Muscle layer of colon (tissue), 2 donors: ENCODE data around the gene CPEB4.
A peak's percentile ranks its signal among the peaks of the same experiment; 100 is the strongest.

Source experiments
- H3K27ac ChIP-seq: one replicate; pipeline ENCODE4 v1.7.0; 2013; ENCODE audit warnings: low read depth, mild to moderate bottlenecking, low read length, moderate library complexity
- H3K27me3 ChIP-seq, 2 donors: one replicate each; pipeline ENCODE4 v1.7.0; 2013; ENCODE audit warnings: low read length in 2 of 2, mild to moderate bottlenecking in 2 of 2; ENCODE audit not compliant: insufficient read depth in 2 of 2, control insufficient read depth in 1 of 2
- H3K36me3 ChIP-seq: one replicate; pipeline ENCODE4 v1.7.0; 2013; ENCODE audit warnings: mild to moderate bottlenecking, low read length; ENCODE audit not compliant: insufficient read depth
- H3K4me1 ChIP-seq: one replicate; pipeline ENCODE4 v1.7.0; 2013; ENCODE audit warnings: mild to moderate bottlenecking, low read length; ENCODE audit not compliant: insufficient read depth
- H3K4me3 ChIP-seq, 2 donors: one replicate each; pipeline ENCODE4 v1.7.0; 2013; ENCODE audit warnings: low read length in 2 of 2, low read depth in 1 of 2, mild to moderate bottlenecking in 1 of 2, moderate library complexity in 1 of 2
- H3K9ac ChIP-seq: one replicate; pipeline ENCODE4 v1.7.0; 2013; ENCODE audit warnings: low read length
- H3K9me3 ChIP-seq: one replicate; pipeline ENCODE4 v1.7.0; 2013; ENCODE audit warnings: mild to moderate bottlenecking, low read length
- donor health status: abdominal sarcoma.
- donor health status: Adenocarcinoma of cecum.

Gene CPEB4

DNA sequence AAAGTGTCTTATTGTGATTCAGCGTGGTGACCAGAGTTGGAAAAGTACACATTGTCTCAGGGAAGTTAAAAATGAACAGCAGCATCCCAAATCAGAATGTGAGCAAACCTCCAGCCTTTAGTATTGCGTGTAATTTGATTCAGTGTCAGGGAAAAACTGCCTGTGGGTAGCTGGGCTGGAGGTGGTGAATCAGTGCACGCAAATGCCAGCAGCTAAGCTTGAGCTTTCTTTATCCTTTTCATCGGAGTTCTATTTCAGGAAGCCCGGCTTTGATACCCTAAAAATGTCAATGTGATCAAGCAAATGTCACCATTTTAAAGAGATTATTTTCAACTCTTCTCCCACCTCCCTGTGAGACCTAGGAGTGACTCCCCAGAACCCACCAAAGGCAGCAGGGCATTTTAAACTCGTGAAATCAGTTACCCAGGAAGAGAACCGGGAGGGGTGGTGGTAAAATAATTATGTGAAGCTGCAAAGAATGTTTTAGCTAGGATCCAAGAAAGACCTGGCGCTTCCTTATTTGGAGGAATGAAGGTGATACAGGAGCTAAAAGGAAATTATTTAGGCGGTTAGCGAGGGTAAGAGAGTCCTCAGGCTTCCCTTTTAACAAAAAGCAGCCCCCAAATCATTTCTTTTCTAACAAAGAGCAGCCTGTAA lies 75.2 kb downstream of the CPEB4 start:
- H3K36me3 ChIP-seq, result no peaks in the 10 kb centered on the region
- H3K27me3 ChIP-seq, result no peaks in the 10 kb centered on the region
- no peak overlapping the region for H3K4me3 ChIP-seq
- no peak overlapping the region for H3K9ac ChIP-seq
- H3K9me3 ChIP-seq, result no peaks in the 10 kb centered on the region
- no peaks in the 10 kb centered on the region for H3K4me1 ChIP-seq
- no peak overlapping the region for H3K27ac ChIP-seq

DNA sequence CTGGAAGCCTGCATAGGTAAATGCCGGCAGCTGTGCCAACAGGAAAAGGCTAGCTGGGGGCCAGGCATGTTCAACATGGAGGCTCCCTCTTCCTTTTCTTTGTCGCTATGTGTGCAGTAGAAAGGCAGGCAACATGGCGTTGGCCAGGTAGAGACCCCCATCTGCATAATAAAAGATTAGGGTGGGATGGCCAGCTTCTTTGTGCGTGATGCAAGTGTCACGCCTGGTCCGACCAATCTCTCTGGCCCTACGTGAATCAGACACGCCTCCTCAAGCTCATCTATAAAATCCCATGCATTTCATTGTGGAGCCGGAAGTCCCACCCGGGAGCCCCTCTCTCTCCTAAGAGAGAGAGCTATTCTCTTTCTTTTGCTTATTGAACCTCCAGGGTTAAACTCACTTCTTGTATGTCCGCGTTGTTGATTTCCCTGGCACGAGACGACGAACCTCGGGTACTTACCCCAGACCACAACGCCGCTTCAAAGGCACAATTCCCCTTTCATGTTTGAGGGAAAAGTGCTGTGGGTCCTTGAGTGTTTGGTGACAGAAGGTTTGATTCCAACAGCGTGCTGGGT lies 75.8 kb downstream of the CPEB4 start:
- Histone ChIP-seq H3K4me1 (no peaks in the 10 kb centered on the region), H3K27me3 (no peaks in the 10 kb centered on the region), H3K9ac (no peak overlapping the region), H3K4me3 (no peak overlapping the region), H3K36me3 (no peaks in the 10 kb centered on the region), H3K9me3 (no peaks in the 10 kb centered on the region), H3K27ac (no peak overlapping the region)

DNA sequence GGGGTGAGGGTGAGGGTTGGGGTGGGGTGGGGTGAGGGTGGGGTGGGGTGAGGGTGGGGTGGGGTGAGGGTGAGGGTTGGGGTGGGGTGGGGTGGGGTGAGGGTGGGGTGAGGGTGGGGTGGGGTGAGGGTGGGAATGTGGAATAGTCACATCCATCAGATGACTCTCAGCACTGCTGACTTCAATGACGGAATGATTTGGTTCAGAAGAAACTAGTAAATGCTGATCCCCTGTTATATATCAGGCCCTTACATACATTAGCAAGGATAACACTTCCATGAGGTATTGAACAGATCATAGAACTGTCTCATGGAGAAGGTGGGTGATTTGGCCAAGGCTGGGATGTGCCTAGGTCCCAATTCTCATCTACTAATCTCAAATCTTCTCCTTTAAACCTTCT lies 76.4 kb downstream of the CPEB4 start:
- no peaks in the 10 kb centered on the region for H3K36me3 ChIP-seq
- no peak overlapping the region for H3K27ac ChIP-seq
- no peaks in the 10 kb centered on the region for H3K9me3 ChIP-seq
- H3K27me3 ChIP-seq, result no peaks in the 10 kb centered on the region
- H3K9ac ChIP-seq, result no peak overlapping the region
- no peaks in the 10 kb centered on the region for H3K4me1 ChIP-seq
- H3K4me3 ChIP-seq, result no peak overlapping the region

DNA sequence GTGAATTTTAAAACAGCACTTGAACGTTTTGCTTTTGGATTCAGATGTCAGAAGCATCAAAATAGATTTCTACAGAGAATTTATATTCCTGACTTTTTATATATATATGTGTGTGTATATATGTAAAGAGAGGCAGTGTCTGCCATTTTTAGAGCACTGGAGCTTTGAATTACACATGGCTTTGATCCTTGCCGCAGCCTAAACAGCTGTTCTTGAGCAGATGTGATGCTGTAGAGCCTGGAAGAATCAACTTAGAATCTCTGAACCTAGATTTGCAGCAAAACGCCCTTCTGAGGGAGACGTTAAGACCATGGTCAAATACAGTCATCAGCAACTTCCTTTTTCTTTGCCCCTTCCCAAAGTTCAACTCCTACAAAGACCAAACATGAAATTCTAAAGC lies 79.1 kb downstream of the CPEB4 start:
- no peak overlapping the region for H3K9ac ChIP-seq
- H3K27ac ChIP-seq, result no peak overlapping the region
- H3K27me3 ChIP-seq, result no peaks in the 10 kb centered on the region
- H3K36me3 ChIP-seq, result no peaks in the 10 kb centered on the region
- H3K4me1 ChIP-seq, result no peaks in the 10 kb centered on the region
- H3K9me3 ChIP-seq, result no peaks in the 10 kb centered on the region
- no peak overlapping the region for H3K4me3 ChIP-seq

DNA sequence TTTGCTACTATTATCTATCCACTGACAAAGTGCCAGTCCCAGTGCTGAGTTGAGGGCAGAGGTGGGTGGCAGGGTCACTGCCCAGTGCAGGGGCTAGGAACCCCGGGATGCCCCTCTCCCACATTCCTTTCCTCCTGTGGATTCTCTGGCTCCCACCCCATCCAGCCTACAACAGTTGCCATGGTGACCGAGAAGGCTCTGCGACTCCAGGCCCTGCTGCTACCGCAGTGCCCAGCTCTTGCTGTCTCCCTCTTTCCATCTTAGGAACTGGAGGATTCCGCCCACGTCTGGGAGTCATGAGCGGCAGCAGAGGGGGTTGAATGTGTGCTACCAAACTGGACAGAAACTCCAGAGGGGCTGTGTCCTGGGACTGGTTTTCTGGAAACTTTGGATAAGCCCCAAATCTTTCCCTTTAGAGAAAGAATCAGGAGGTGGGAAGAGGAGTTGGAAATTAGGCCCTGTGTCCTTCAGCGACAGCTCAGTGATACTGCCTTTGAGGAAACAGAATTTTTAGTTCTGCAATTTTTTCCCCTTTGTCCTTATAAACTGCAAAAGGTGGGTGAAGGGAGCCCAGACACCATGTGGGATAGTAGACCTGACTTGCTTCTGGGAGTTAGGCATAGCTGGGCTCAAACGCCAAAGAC lies 80.1 kb downstream of the CPEB4 start:
- Histone ChIP-seq H3K9ac (no peak overlapping the region), H3K4me1 (no peaks in the 10 kb centered on the region), H3K27ac (no peak overlapping the region), H3K27me3 (no peaks in the 10 kb centered on the region), H3K9me3 (no peaks in the 10 kb centered on the region), H3K4me3 (no peak overlapping the region), H3K36me3 (no peaks in the 10 kb centered on the region)

DNA sequence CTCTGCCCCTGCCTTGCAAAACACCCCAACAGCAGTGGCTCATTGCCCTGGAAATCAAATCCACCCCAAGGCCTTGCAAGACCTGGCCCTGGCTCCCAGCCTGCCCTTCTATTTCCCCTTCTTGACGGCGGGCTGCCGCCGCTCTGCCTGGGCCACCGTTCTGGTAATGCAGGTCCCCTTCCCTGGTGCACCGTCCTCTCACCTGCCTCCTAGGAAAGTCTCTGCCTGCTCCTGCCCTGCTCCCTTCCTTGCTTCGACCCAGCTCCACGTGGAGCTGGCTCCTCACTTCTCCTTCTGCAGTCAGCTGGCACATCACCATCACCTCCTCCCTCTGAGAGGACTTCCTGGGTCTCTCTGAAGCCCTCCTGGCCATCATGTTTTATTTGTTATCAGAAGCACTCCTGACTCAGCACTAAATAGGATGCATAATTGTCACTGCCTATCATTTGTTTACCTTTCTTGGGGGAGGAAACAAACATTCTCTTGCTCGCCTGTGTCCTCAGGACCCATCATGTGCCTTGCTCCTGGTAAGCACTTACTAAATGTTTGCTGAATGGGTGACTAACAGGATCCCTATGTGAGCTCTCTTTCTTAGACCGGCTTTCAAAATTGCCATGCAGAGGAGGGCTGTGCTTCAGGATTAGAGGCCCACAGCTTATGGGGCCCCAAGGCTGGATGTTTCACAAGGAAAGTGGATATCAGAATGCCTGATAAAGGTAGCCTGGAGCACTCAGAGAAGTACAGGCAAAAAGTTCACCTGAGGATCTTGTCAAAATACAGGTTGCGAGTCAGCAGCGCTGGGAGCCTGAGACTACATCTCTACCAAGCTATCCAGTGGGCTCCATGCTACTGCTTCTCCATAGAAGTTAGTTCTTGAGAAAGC lies 81.3 kb downstream of the CPEB4 start:
- Histone ChIP-seq H3K4me3 (no peak overlapping the region), H3K4me1 (peaks cover 3% of the 10 kb centered on the region), H3K9me3 (no peaks in the 10 kb centered on the region), H3K9ac (no peak overlapping the region), H3K36me3 (no peaks in the 10 kb centered on the region), H3K27ac (no peak overlapping the region), H3K27me3 (no peaks in the 10 kb centered on the region)

DNA sequence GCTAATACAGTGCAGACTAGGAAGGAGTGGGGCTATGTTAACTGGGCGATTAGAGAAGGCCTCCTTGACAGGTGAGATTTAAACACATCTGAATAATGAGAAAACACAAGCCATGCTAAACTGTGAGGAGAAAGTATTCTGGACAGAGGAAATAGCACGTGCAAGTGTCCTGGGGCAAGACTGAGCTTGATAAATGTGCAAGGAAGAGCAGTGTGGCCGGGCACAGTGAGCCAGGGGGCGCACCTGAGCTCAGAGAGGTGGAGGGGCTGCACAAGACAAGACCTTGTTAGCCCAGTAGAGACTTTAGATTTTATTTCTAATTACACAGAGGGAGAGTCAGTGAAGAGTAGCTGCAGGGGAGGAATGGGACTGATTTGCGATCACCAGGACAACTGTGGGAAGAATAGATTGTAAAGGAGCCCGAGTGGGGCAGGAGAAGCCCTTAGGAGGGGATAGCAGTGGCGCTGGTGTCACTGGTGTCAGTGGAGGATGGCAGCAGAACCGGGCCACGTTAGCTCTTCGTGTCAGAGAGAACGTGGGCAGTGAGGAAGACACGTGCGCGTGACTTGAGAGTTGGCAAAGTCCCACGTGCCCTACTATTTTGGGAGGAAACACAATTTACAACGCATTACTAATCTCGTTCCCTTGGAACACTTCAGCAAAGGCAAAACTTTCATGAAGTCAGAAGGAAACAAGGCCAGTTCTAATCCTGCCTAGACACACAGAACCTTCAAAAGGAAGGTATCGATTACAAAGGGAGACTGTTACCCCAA lies 82.9 kb downstream of the CPEB4 start:
- no peak overlapping the region for H3K27ac ChIP-seq
- H3K4me3 ChIP-seq, result no peak overlapping the region
- H3K9me3 ChIP-seq, result no peaks in the 10 kb centered on the region
- H3K27me3 ChIP-seq, result no peaks in the 10 kb centered on the region
- H3K36me3 ChIP-seq, result no peaks in the 10 kb centered on the region
- H3K9ac ChIP-seq, result no peak overlapping the region
- peaks cover 3% of the 10 kb centered on the region for H3K4me1 ChIP-seq

DNA sequence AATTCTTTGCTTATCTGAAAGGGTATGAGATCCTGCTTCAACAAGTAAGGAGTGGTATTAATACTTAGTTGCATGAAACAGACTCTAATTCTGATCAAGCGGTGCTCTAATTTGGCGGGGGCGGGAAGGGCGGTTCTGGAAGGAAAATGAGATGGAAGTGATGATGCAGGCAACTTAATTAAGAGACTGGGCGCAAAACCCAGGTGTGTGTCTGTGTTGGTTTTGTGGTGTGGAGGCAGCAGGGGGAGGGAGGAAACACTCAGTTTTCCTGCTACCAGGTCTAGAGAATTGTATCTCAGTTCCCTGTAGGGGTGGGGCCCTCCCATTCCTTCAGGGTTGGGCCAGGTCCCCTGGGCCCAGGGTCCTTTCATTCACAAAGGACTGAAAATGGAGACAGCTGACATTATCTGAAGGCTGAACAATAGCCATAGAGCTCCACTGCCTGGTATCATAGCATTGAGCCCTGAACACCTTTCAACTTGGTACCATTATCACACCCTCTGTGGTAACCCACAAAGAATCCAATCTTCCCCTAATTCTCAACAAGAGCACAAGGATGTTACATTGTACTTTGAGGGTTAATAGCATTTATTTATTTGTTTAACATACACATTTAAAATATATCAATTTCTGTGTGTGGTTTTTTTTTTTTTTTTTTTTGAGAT lies 83.7 kb downstream of the CPEB4 start:
- H3K4me1 ChIP-seq, result peaks cover 3% of the 10 kb centered on the region

DNA sequence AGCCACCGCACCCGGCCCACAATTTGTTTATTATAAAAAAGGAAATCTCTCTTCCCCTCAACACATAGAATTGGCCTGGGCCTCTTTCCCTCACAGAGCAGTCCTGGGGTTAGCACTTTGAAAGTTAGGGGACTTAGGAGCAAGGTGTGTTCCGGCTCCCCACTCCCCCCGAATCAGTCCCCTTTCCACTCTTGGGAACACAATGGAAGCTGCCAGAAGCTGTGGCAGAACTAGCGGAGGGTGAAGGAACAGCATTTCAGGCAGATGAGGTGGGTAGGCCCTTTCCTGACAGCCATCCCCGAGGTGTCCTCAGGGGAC lies 84.4 kb downstream of the CPEB4 start:
- Histone ChIP-seq H3K36me3 (no peaks in the 10 kb centered on the region), H3K27ac (no peak overlapping the region), H3K27me3 (no peaks in the 10 kb centered on the region), H3K9ac (no peak overlapping the region), H3K4me1 (peaks cover 3% of the 10 kb centered on the region), H3K9me3 (no peaks in the 10 kb centered on the region), H3K4me3 (peak overlapping the region; percentile 34 to 66)

More for the DNA sequence above, 83.7 kb downstream of the CPEB4 start:
- Histone ChIP-seq H3K36me3 (no peaks in the 10 kb centered on the region), H3K27me3 (no peaks in the 10 kb centered on the region), H3K9ac (no peak overlapping the region), H3K9me3 (no peaks in the 10 kb centered on the region), H3K4me3 (no peak overlapping the region), H3K27ac (no peak overlapping the region)

DNA sequence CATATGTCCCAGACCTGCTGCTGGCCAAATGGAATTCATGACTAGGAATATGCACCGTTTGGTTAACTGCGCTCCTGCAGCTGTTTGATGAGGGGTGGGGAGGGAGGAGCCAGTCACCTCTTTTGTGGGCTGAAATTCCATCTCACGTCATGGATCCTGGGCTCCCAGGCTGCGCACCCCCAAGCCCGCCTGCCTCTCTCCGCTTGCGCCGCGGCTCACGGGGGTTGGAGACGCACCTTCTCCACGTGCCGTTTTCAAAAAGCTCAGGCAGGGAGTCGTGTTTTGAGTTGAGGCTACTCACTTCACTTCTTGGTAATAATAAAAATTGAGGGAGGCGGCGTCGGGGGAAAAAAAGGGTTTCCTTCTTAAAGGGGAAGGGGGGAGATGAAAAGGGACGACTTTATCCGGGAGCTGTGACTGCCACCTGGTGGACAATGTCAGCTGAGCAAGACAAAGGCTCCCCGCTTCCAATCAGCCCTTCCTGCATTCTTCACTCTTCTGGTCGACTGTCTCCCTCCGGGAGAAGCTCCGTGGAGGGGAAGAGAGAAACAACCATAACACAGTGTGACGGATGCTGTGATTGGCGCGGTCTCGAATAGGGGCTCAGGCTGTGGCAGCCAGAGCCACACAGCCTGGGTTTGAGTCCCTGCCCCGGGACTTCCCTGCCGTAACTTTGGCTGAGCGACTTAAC lies 84.9 kb downstream of the CPEB4 start:
- Histone ChIP-seq H3K9me3 (no peaks in the 10 kb centered on the region), H3K4me3 (peak overlapping the region; percentile 53 to 66), H3K36me3 (no peaks in the 10 kb centered on the region), H3K9ac (peak overlapping the region; percentile 31), H3K27ac (no peak overlapping the region), H3K4me1 (peaks cover 3% of the 10 kb centered on the region), H3K27me3 (no peaks in the 10 kb centered on the region)
